Fibroblast of the aortic adventitia (primary cell): ENCODE measurements around the gene PRPF40A. TPM values are rescaled to one million over a fixed set of nuclear protein-coding genes. Genes with fewer than 3 reads are reported as not detected.
"Not testable (repeated sequence)": the region's sequence is repeated elsewhere in the genome, so short reads cannot be mapped to it uniquely, and the experiment has no call there.

Experiments
- DNase-seq: peaks from one replicate; pipeline ENCODE4 v3.0.0-alpha.2; 2010; ENCODE audit warnings: low read depth
- H3K4me3 ChIP-seq: 2 replicates; pipeline ENCODE4 v1.5.1; 2011; ENCODE audit warnings: low read depth, mild to moderate bottlenecking, control low read depth, low read length, moderate library complexity
- CTCF ChIP-seq: IDR thresholded peaks from 2 replicates; pipeline ENCODE4 v1.5.1; 2011; ENCODE audit warnings: mild to moderate bottlenecking, low read length, control low read depth, inconsistent platforms; ENCODE audit not compliant: insufficient read depth
- total RNA-seq: library from RNA; depleted of rRNA; stranded (reverse); fragments of >200 nt; gene quantifications from 2 replicates; pipeline ENCODE4 v1.2.3, GENCODE V29; 2012; ENCODE audit warnings: low replicate concordance

PRPF40A gene
- total RNA-seq, 1 donor, result 113 TPM

DNA sequence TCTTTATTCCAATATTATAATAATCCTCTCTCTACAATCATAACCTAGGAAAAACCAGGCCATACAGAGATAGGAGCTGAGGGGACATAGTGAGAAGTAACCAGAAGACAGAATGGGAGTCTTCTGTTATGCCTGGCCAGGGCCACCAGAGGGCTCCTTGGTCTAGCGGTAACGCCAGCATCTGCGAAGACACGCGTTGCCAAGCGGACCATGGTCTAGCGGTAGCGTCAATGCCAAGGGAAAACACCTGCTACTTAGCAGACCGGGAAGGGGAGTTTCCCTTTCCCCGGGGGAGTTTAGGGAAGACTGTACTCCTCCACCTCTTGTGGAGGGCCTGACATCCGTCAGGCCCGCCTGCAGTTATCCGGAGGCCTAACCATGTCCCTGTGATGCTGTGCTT lies 37.8 kb upstream of the PRPF40A start:
- TF ChIP-seq CTCF, result peak; percentile 41
- H3K4me3 ChIP-seq, result no peak overlapping the region
- DNase-seq, result peak; percentile 10

- DNase-seq, result peak; percentile 8
- H3K4me3 ChIP-seq, result not testable (repeated sequence)
Observed at GRCh38 chr2:152747751-152748150, 30.5 kb upstream of the PRPF40A start.

DNA sequence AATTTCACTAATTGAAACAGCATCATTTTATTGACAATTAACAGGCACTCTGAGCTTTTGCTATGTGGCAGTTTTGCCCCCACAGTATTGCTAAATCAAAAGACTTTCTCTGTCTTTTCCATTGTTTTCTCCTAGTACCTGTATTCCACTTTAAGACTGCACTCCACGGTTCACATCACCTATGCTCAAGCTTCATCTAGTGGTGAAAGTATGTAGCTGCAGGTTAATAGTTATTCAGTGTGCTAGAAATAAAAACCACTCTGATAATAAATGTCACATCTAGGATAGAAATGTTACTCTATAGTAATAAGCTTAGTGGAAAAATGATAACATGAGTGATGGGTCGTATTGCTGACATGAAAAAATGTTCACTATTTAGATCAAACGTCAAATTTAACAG lies 25.7 kb upstream of the PRPF40A start:
- DNase-seq, result no peak
- H3K4me3 ChIP-seq, result no peak overlapping the region
- TF ChIP-seq CTCF, result peak; percentile 69

DNA sequence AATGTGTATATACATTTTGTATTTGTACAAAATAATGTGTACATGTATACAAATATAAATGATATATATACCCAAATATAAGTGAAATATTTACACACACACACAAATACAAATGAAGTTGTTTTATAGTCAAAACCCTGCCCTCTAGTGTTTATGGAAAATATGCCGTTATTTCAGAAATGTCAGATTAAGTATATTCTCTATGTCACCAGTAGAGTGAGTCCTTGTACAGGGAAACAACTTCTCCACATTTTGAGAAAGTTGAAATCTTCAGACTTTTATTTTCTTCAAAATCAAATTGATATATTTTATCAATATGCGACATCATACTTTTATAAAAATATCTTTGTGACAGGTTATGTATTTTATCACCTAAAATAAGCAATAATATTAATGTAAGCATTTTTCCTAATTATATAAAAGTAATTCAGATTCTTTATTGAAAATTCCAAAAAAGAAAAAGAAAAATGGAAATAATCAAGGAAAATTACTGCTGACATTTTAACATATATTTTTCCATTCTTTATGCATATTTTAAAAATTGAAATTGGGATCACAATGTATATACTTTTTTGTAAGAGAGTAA lies 23.6 kb upstream of the PRPF40A start:
- DNase-seq, result peak; percentile 79
- peak; percentile 81 for TF ChIP-seq CTCF
- no peak overlapping the region for H3K4me3 ChIP-seq

DNA sequence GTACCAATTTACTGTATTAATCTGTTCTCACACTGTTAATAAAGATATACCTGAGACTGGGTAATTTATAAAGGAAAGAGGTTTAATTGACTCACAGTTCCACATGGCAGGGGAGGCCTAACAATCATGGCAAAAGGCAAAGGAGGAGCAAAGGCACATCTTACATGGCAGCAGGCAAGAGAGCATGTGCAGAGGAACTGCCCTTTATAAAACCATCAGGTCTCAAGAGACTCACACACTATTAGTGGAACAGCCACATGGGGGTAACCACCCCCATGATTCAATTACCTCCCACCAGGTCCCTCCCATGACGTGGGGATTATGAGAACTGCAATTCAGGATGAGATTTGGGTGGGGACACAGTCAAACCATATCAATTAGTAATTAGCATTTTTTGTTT lies 22.4 kb upstream of the PRPF40A start:
- H3K4me3 ChIP-seq, DNase-seq: not testable (repeated sequence)

- no peak overlapping the region for H3K4me3 ChIP-seq
- no peak for TF ChIP-seq CTCF
- no peak for DNase-seq
Observed at GRCh38 chr2:152738438-152738837, 21.2 kb upstream of the PRPF40A start.

DNA sequence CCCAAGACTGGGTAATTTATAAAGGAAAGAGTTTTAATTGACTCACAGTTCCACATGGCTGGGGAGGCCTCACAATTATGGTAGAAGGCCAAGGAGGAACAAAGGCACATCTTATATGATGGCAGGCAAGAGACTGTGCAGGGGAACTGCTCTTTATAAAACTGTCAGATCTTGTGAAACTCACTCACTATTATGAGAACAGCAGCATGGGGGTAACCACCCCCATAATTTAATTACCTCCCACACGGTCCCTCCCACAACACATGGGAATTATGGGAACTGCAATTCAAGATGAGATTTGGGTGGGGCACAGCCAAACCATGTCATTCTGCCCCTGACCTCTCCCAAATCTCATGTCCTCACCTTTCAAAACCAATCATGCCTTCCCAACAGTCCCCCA lies 20.2 kb upstream of the PRPF40A start:
- H3K4me3 ChIP-seq, result not testable (repeated sequence)

GRCh38 chr2:152730591-152731333 lies 13.5 kb upstream of the PRPF40A start:
- H3K4me3 ChIP-seq, result no peak overlapping the region
- peak; percentile 7 for DNase-seq
- TF ChIP-seq CTCF, result no peak

More for the DNA sequence above, 20.2 kb upstream of the PRPF40A start:
- not testable (repeated sequence) for DNase-seq
